K562 (cell line): ENCODE results near the gene BCL2L13. TPM values are rescaled to one million over a fixed set of nuclear protein-coding genes. Genes with fewer than 3 reads are reported as not detected.
A peak's percentile ranks its signal among the peaks of the same experiment; 100 is the strongest.

Experiments used
- ATAC-seq: fragments of 200-7000 bp; cut with Tn5 transposase; 3 replicates; pipeline ENCODE4 v1.9.1; 2020; ENCODE audit warnings: moderate library complexity
- BruUV-seq: library from RNA; stranded (reverse); fragments of 400-500 nt; replicated peaks from 2 replicates; lab custom pipeline; 2021; lab: Mats Ljungman, UMichigan
- CTCF ChIA-PET: fragments of 300-600 bp; formaldehyde crosslinking; extraction: SDS; loops from one replicate; lab custom pipeline; 2021; ENCODE audit warnings: low intra/inter-chr PET ratio; lab: Yijun Ruan, JAX
- POLR2A ChIA-PET: fragments of 300-600, 350-650 bp; sonication (Branson Sonifier 250); formaldehyde crosslinking; extraction: SDS; loops from one replicate; lab custom pipeline; 2021; ENCODE audit warnings: antibody characterized with exemption, inconsistent platforms; lab: Yijun Ruan, JAX
- DNase-seq, 4 experiments: peaks; one replicate each; pipeline versions ENCODE4 v3.0.0 to v3.0.0-alpha.2; 2011 to 2018; ENCODE audit warnings: low spot score in 3 of 4, mixed read lengths in 3 of 4; ENCODE audit errors: extremely low read depth in 1 of 4
- FAIRE-seq: peaks from 2 replicates; lab custom pipeline; 2011; peaks lifted over from hg19 to GRCh38; lab: Jason Lieb, UNC
- H2AFZ ChIP-seq: 2 replicates; pipeline ENCODE4 v1.6.0; 2011; ENCODE audit warnings: low read depth, low read length, control low read depth, inconsistent platforms
- H3K27ac ChIP-seq: fragments of 200-600 bp; 3 replicates; pipeline ENCODE4 v1.8.0; 2011; ENCODE audit warnings: low read depth, mild to moderate bottlenecking, control low read depth, inconsistent platforms, low read length, moderate library complexity, mixed read lengths; ENCODE audit errors: extremely low read depth
- H3K27me3 ChIP-seq, 2 experiments: fragments of 300-600 bp in 1 of 2; 2 replicates in 1 of 2; 3 replicates in 1 of 2; pipeline versions ENCODE4 v1.6.0 to v1.8.0; 2011; ENCODE audit warnings: inconsistent platforms in 2 of 2, low read length in 2 of 2, mild to moderate bottlenecking in 1 of 2, mixed read lengths in 1 of 2, moderate library complexity in 1 of 2; ENCODE audit not compliant: control insufficient read depth in 2 of 2, insufficient read depth in 2 of 2
- H3K36me3 ChIP-seq: fragments of 300-600 bp; 3 replicates; pipeline ENCODE4 v1.8.0; 2011; ENCODE audit warnings: mild to moderate bottlenecking, low read length, inconsistent platforms; ENCODE audit not compliant: control insufficient read depth, insufficient read depth
- H3K4me1 ChIP-seq, 2 experiments: fragments of 200-600 bp in 1 of 2; replicated peaks in 1 of 2; 2 replicates in 1 of 2; 3 replicates in 1 of 2; pipeline versions ENCODE4 v1.5.1 to v1.8.0; 2011; ENCODE audit warnings: inconsistent platforms in 2 of 2, low read length in 2 of 2, mild to moderate bottlenecking in 1 of 2, mixed read lengths in 1 of 2, moderate library complexity in 1 of 2; ENCODE audit not compliant: control insufficient read depth in 2 of 2, insufficient read depth in 2 of 2
- H3K4me2 ChIP-seq: 2 replicates; pipeline ENCODE4 v1.6.1; 2011; ENCODE audit warnings: low read length, control low read depth, inconsistent platforms, mixed read lengths; ENCODE audit not compliant: insufficient read depth
- H3K4me3 ChIP-seq: fragments of 200-600 bp; sonication (generic), shearing (Covaris generic); 2 replicates; pipeline ENCODE4 v1.5.1; 2016; ENCODE audit warnings: control low read depth, inconsistent platforms
- H3K79me2 ChIP-seq: fragments of 200-600 bp; 3 replicates; pipeline ENCODE4 v1.8.0; 2011; ENCODE audit warnings: low read length, inconsistent platforms; ENCODE audit not compliant: control insufficient read depth, insufficient read depth
- H3K9ac ChIP-seq, 2 experiments: 2 replicates each; pipeline versions ENCODE4 v1.6.0 to v1.6.1; 2011; ENCODE audit warnings: low read depth in 2 of 2, low read length in 2 of 2, control low read depth in 1 of 2, inconsistent platforms in 1 of 2, mild to moderate bottlenecking in 1 of 2, mixed read lengths in 1 of 2; ENCODE audit not compliant: insufficient read depth in 1 of 2
- H3K9me1 ChIP-seq: one replicate; pipeline ENCODE4 v1.6.0; 2011; ENCODE audit warnings: inconsistent platforms, mild to moderate bottlenecking, low read length, moderate library complexity; ENCODE audit not compliant: control insufficient read depth, insufficient read depth
- H3K9me3 ChIP-seq: replicated peaks from 2 replicates; pipeline ENCODE4 v1.5.1; 2011; ENCODE audit warnings: low read depth, low read length, inconsistent platforms; ENCODE audit not compliant: control insufficient read depth, insufficient read depth
- H4K20me1 ChIP-seq: replicated peaks from 2 replicates; pipeline ENCODE4 v1.6.1; 2011; ENCODE audit warnings: low read length, inconsistent platforms, mixed read lengths; ENCODE audit not compliant: control insufficient read depth, insufficient read depth
- POLR2G ChIP-seq: fragments of 200-400 bp; formaldehyde crosslinking; IDR thresholded peaks from 2 replicates; pipeline ENCODE4 v1.6.1; 2017; ENCODE audit warnings: low read depth, mild to moderate bottlenecking, antibody characterized with exemption, low read length, moderate library complexity
- ZC3H4 ChIP-seq: sonication (generic); formaldehyde crosslinking; IDR thresholded peaks from 2 replicates; pipeline ENCODE4 v1.9.0; 2021; ENCODE audit warnings: missing genetic modification reagents, borderline replicate concordance
- WGBS: fragments of 100-300 bp; shearing (Covaris generic); methylation state at CpG from one replicate; pipeline ENCODE4 v1.1.6; 2016; ENCODE audit warnings: low coverage, mixed read lengths; ENCODE audit not compliant: insufficient coverage; ENCODE audit errors: missing lambda C conversion rate; 5-methylcytosine and 5-hydroxymethylcytosine counted together
- in situ Hi-C: fragments of 300-500 bp; cut with MboI; formaldehyde crosslinking; loops from 4 replicates; pipeline ENCODE4 v1.15.0; 2018; ENCODE audit warnings: inconsistent platforms, mixed read lengths
- intact Hi-C: fragments of 100-400 bp; cut with micrococcal nuclease; formaldehyde crosslinking; loops from 2 replicates; pipeline ENCODE4 v1.14.2; 2022
- polyA plus RNA-seq, 8 experiments: library from polyadenylated mRNA; depleted of rRNA in 4 of 8; stranded (reverse) in 5 of 8; unstranded in 3 of 8; fragments of >200 nt; fragmentation: Nextera tagmentation in 2 of 8; fragmentation: Illumina TruSeq in 1 of 8; extraction: Ambion mirVana in 2 of 8; extraction: Trizol in 1 of 8; gene quantifications; 2 replicates each; pipeline versions ENCODE4 v1.2.1 to v1.2.3, GENCODE V29; 2011 to 2014; ENCODE audit warnings: inconsistent platforms in 1 of 8, missing spikeins in 1 of 8
- total RNA-seq, 7 experiments: library from RNA; depleted of rRNA in 6 of 7; stranded (reverse); fragments of >200 nt in 6 of 7; fragmentation: Illumina TruSeq in 2 of 7; extraction: Trizol in 2 of 7; gene quantifications; 2 replicates each; pipeline versions ENCODE4 v1.2.1 to v1.2.3, GENCODE V29; 2011 to 2021; ENCODE audit warnings: low replicate concordance in 1 of 7

Gene BCL2L13
- total and polyA plus RNA-seq, 9 of the 15 experiments (the other 6 are each of a cell fraction or from before 2014, with no cell fraction given) = 41.5 to 63.4 (median 56.5) TPM

DNA sequence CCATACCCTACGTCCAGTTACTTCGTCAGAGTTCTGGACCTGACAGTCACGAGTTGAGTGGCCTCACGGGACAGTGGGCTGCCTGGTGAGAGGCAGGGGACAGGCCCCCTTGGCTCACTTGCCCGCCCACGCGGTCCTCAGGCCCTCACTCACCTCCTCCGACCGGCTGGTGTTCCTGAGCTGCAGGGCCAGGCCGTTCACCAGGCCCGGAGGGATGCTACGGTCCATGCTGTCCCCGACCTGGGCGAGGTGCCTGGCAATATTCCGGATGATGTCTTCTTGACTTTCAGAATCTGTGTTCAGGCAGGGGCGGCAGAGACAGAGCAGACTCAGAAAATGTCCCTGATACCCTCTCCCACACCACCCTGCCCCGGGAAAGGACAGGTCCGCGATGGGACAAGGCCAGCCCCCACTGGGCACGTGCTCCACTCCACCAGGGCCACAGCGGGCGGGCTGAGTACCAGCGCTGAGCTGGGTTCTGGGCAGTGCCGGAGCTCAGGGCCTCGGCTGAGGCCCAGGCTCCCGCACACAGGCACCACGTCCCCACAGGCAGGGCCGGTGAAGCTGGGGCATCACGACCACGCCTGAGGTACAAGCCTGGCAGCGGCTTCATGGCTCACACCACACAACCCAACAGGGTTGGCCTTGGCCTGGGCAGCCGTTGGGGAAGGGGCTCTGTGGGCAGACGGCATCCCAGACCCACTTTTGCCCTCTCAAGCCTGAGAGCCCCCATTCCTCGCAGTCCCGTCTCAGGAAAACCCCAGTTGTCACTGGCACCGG, 100.8 kb downstream of the BCL2L13 start:
- TF ChIP-seq ZC3H4 (CRISPR knock-in tag) (no peak), POLR2G (peak; percentile 37; the same call in 1 of the 2 replicates)
- in situ Hi-C loops = loop anchor here (10.0 kb wide), 1 partner anchor 185 kb away; no protein-coding TSS in a partner anchor
- intact Hi-C loops = no loop called here

More for the DNA sequence above, 100.8 kb downstream of the BCL2L13 start:
- H3K4me3 ChIP-seq = no peak overlapping the region
- no peak overlapping the region for H3K27ac ChIP-seq
- H3K27me3 ChIP-seq = no peaks in the 10 kb centered on the region
- H4K20me1 ChIP-seq = peaks cover 8% of the 10 kb centered on the region; the same call in 1 of the 2 replicates
- ATAC-seq (no peak), DNase-seq (no peak), FAIRE-seq (no peak)
- WGBS = 93% methylated on average over 36 of the region's 36 CpGs
- H3K4me1 ChIP-seq = peaks cover 0 to 16% of the 10 kb centered on the region in 2 experiments; a peak in 2 of 5 replicates
- no peak overlapping the region for H3K4me2 ChIP-seq
- CTCF ChIA-PET = no interaction called here
- no peak overlapping the region for H3K9ac ChIP-seq
- H3K36me3 ChIP-seq = peaks cover 62% of the 10 kb centered on the region; the same call in 2 of the 3 replicates
- peaks cover 8% of the 10 kb centered on the region for H3K9me1 ChIP-seq
- POLR2A ChIA-PET = interaction anchor here (1.0 kb wide), 1 partner anchor 34 kb away, joined by 3 read pairs; no protein-coding TSS in a partner anchor
- no peaks in the 10 kb centered on the region for H3K79me2 ChIP-seq
- BruUV-seq = no TSS peak
- H3K9me3 ChIP-seq = no peaks in the 10 kb centered on the region
- H2AFZ ChIP-seq = no peak overlapping the region
